Airway epithelial cell (primary cell): Measurements from ENCODE around the gene LRRC63. TPM values are rescaled to one million over a fixed set of nuclear protein-coding genes. Genes with fewer than 3 reads are reported as not detected.

Experiments
- total RNA-seq: library from RNA; depleted of rRNA; stranded (reverse); fragments of >200 nt; gene quantifications from 2 replicates; pipeline ENCODE4 v1.2.3, GENCODE V29; 2015

The LRRC63 gene, protein sequence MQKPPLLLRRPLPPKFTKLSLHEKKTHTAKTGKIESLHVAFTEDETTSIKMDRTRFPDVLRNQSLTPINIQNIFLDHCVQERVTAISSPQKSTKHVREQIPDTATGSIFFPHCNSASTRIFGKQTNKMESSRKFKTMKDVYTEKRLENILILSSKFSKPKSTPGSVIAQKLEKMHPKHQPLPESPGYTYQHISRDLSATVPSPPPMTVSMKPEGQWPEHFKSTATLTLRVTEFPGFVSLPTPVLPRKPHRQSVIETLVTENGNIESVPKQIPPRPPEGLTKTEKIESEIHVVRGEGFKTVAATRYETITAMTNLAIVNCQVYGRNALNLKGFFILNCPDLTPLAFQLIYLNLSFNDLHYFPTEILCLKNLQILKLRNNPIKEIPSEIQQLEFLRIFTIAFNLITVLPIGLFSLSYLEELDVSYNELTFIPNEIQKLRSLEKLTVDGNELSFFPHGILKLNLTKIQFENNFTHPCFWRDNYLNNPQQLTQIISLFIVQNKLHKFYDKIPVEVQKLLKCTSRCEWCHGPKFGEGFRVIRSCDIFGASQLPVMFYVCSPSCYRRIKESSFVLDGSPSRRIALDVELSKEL
- total RNA-seq = not detected in 2 replicates

DNA sequence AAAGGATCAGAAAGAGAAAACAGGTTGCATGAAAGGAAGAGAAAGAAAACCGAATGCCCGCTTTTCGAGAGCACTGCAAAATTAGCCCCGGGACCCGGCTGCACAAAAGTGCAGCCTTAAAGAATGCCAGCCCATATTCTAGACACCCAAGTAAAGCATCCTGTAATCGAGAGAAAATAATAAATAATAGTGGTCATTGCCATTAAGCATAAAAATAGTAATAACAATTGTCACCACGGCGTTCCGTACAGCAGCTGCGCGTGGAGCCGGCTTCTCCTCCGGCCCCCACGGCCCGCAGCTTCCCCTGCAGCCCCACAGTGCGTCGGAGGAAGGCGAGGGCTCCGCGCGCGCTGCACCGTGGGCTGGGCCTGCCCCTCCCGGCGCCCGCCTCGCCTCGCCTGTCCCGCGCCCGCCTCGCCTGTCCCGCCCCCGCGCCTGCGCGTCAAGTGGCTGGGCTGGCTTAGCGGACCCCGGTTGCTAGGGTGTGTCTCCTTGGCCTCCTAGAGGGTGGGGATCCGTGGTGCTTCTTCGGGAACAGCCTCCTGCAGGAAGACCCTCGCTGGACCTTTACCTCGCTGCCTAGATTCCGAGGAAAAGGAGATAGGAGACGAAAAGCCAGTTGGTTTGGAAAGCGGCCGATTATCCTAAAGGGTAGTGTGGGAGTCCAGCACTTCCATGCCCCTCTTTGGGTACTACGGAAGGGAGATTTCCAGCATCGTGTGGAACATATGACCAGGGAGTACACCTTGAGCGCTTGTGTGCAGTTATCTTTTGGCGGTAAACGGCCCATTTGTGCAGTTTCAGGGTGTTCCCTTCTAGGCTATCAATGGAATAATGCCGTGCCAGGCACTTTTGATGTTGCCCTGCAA is at the start of gene LRRC63:
TSS of gene LRRC63 (plus strand) at position 446 of the 869 bp plus-strand sequence. CDS start 1,107 bp downstream, outside the sequence.

DNA sequence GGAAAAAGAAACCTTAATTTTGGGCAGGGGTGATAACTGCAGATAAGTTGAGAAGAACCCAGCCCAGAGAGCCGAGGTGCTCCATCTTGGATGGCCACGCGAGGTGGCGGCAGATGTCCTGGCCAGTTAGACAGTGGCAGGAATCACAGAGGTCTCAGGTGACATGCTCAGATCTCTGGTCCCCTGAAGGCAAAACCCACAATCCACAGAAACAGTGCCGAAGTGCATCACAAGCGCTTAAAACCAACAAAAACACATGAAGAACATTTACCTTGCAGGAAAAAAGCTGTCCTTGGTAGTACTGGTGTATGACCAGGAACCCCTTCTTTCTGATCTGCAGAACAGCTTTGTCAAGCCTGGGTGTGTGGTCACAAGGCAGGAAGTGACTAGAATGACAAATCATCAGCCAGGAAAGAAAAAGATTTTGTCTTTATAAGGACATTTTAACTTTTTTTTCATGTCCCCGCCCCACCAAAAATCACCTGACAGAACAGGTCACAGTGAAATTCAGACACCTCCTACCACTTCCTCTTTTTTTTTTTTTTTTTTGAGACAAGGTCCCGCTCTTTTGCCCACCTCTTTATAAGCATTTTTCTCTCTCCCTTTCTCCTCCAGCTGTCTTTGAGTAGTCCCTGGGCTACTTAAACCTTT is 29.8 kb upstream of the LRRC63 start, which contains the start of gene LCP1:
TSS of gene LCP1 (minus strand) at position 338 of the 651 bp plus-strand sequence. CDS start 22,515 bp downstream, outside the sequence.

Other genes starting within 250 kb of the LRRC63 start
- gene ZC3H13, start 159.2 kb upstream of the LRRC63 start, total RNA-seq = 9.3 and 11.6 TPM in 2 replicates
- gene CPB2, start 106.9 kb upstream of the LRRC63 start, total RNA-seq = not detected in 2 replicates
- 2.8 and 4.7 TPM in 2 replicates for gene LCP1, start 29.8 kb upstream of the LRRC63 start, total RNA-seq
- not detected in 2 replicates for gene RUBCNL, start 175.3 kb downstream of the LRRC63 start, total RNA-seq